Panc1 (cell line): Measurements from ENCODE around the gene BRF1. TPM values are rescaled to one million over a fixed set of nuclear protein-coding genes. Genes with fewer than 3 reads are reported as not detected.
"Not testable (repeated sequence)": the region's sequence is repeated elsewhere in the genome, so short reads cannot be mapped to it uniquely, and the experiment has no call there.

ENCODE experiments used
- ATAC-seq: fragments of 200-7000 bp; cut with Tn5 transposase; 2 replicates; pipeline ENCODE4 v1.9.1; 2020; ENCODE audit warnings: mild to moderate bottlenecking, moderate library complexity
- BruUV-seq: library from RNA; stranded (reverse); fragments of 400-500 nt; replicated peaks from 2 replicates; lab custom pipeline; 2021; lab: Mats Ljungman, UMichigan
- CTCF ChIA-PET: fragments of 300-600 bp; sonication (Branson Sonifier 250); formaldehyde crosslinking; loops from one replicate; lab custom pipeline; 2022; ENCODE audit warnings: antibody characterized with exemption; lab: Charles Lee
- POLR2A ChIA-PET: fragments of 300-600 bp; sonication (Branson Sonifier 250); formaldehyde crosslinking; loops from one replicate; lab custom pipeline; 2022; ENCODE audit warnings: antibody characterized with exemption; lab: Charles Lee
- DNase-seq: peaks from one replicate; pipeline ENCODE4 v3.0.0-alpha.2; 2010; ENCODE audit warnings: low read depth, low spot score
- H3K27ac ChIP-seq: 2 replicates; pipeline ENCODE4 v1.5.1; 2011; ENCODE audit warnings: mild to moderate bottlenecking, low read length, inconsistent platforms
- H3K27me3 ChIP-seq: fragments of 200-500 bp; sonication (Bioruptor generic); 2 replicates; pipeline ENCODE4 v1.6.0; 2014; ENCODE audit warnings: low read length, inconsistent platforms; ENCODE audit not compliant: control insufficient read depth, insufficient read depth
- H3K36me3 ChIP-seq: fragments of 200-500 bp; sonication (Bioruptor generic); 2 replicates; pipeline ENCODE4 v1.5.1; 2014; ENCODE audit warnings: inconsistent platforms, mild to moderate bottlenecking, low read length, moderate library complexity; ENCODE audit not compliant: control insufficient read depth, insufficient read depth
- H3K4me1 ChIP-seq: 2 replicates; pipeline ENCODE4 v1.5.1; 2011; ENCODE audit warnings: inconsistent platforms, mild to moderate bottlenecking, low read length, moderate library complexity; ENCODE audit not compliant: control insufficient read depth, insufficient read depth
- H3K4me3 ChIP-seq, 2 experiments: 2 replicates each; pipeline ENCODE4 v1.5.1; 2011 to 2012; ENCODE audit warnings: low read depth in 2 of 2, low read length in 2 of 2, mild to moderate bottlenecking in 2 of 2, inconsistent platforms in 1 of 2, moderate library complexity in 1 of 2
- H3K9me3 ChIP-seq: fragments of 200-500 bp; sonication (Bioruptor generic); 2 replicates; pipeline ENCODE4 v1.5.1; 2014; ENCODE audit warnings: low read depth, mild to moderate bottlenecking, inconsistent platforms, low read length, moderate library complexity; ENCODE audit not compliant: control insufficient read depth, insufficient read depth
- POLR2AphosphoS5 ChIP-seq: IDR thresholded peaks from 2 replicates; pipeline ENCODE4 v1.6.1; 2012; ENCODE audit warnings: mild to moderate bottlenecking, low read depth, low read length, moderate library complexity
- SIN3A ChIP-seq: IDR thresholded peaks from 2 replicates; pipeline ENCODE4 v1.6.1; 2012; ENCODE audit warnings: low read depth, mild to moderate bottlenecking, low read length, moderate library complexity, borderline replicate concordance; ENCODE audit not compliant: insufficient read depth
- TCF7L2 ChIP-seq: IDR thresholded peaks from 2 replicates; pipeline ENCODE4 v1.6.1; 2011; ENCODE audit warnings: mild to moderate bottlenecking, low read depth, low read length, inconsistent platforms
- in situ Hi-C: cut with HindIII; loops from 2 replicates; pipeline ENCODE4 v1.10.0; 2016; ENCODE audit warnings: low sequenced_read_pairs, low pct_unique_long_range_greater_than_20kb
- intact Hi-C: fragments of 100-400 bp; cut with micrococcal nuclease; formaldehyde crosslinking; loops from one replicate; pipeline ENCODE4 v1.10.0; 2022; ENCODE audit not compliant: unreplicated experiment
- total RNA-seq: library from RNA; stranded (reverse); gene quantifications from one replicate; pipeline ENCODE4 v1.2.1, GENCODE V29; 2021; ENCODE audit not compliant: unreplicated experiment
- TF ChIP-seq, protein P1 (sequence below): fragments of 450-650 bp; IDR thresholded peaks from 2 replicates; pipeline ENCODE4 v1.5.1; 2017; ENCODE audit warnings: mild to moderate bottlenecking
- TF ChIP-seq, protein P2 (sequence below), 2 experiments: IDR thresholded peaks; 2 replicates each; pipeline ENCODE4 v1.6.1; 2011 to 2012; ENCODE audit warnings: low read depth in 2 of 2, control low read depth in 1 of 2, low read length in 1 of 2, mild to moderate bottlenecking in 1 of 2, moderate library complexity in 1 of 2; ENCODE audit not compliant: insufficient read depth in 1 of 2

The BRF1 gene
- total RNA-seq, 1 experiment from 2014 or later = 25.0 TPM

DNA sequence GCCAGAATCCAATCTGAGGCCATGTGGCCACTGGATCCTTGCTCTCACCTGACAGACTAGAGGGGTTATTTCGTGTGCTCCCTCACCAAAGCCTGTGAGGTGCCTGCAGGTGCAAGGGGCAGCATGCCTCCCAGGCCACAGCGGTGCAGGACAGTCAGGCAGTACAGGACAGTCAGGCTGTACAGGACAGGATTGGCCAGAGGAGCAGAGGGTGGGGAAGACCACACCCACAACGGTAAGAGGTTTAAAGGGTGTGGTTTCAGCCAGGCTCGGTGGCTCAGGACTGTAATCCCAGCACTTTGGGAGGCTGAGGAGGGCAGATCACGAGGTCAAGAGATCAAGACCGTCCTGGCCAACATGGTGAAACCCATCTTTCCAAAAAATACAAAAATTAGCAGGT is 3.1 kb upstream of the BRF1 start:
- Histone ChIP-seq H3K27ac (no peak overlapping the region), H3K4me3 (no peak overlapping the region), H3K4me1 (no peaks in the 10 kb centered on the region), H3K27me3 (no peaks in the 10 kb centered on the region), H3K36me3 (no peaks in the 10 kb centered on the region; the same call in 1 of the 2 replicates), H3K9me3 (no peaks in the 10 kb centered on the region)
- no peak for TF ChIP-seq TCF7L2
- no peak for TF ChIP-seq SIN3A
- TF ChIP-seq, protein P1, sequence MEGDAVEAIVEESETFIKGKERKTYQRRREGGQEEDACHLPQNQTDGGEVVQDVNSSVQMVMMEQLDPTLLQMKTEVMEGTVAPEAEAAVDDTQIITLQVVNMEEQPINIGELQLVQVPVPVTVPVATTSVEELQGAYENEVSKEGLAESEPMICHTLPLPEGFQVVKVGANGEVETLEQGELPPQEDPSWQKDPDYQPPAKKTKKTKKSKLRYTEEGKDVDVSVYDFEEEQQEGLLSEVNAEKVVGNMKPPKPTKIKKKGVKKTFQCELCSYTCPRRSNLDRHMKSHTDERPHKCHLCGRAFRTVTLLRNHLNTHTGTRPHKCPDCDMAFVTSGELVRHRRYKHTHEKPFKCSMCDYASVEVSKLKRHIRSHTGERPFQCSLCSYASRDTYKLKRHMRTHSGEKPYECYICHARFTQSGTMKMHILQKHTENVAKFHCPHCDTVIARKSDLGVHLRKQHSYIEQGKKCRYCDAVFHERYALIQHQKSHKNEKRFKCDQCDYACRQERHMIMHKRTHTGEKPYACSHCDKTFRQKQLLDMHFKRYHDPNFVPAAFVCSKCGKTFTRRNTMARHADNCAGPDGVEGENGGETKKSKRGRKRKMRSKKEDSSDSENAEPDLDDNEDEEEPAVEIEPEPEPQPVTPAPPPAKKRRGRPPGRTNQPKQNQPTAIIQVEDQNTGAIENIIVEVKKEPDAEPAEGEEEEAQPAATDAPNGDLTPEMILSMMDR = no peak
- TF ChIP-seq POLR2AphosphoS5 = no peak
- TF ChIP-seq, protein P2, sequence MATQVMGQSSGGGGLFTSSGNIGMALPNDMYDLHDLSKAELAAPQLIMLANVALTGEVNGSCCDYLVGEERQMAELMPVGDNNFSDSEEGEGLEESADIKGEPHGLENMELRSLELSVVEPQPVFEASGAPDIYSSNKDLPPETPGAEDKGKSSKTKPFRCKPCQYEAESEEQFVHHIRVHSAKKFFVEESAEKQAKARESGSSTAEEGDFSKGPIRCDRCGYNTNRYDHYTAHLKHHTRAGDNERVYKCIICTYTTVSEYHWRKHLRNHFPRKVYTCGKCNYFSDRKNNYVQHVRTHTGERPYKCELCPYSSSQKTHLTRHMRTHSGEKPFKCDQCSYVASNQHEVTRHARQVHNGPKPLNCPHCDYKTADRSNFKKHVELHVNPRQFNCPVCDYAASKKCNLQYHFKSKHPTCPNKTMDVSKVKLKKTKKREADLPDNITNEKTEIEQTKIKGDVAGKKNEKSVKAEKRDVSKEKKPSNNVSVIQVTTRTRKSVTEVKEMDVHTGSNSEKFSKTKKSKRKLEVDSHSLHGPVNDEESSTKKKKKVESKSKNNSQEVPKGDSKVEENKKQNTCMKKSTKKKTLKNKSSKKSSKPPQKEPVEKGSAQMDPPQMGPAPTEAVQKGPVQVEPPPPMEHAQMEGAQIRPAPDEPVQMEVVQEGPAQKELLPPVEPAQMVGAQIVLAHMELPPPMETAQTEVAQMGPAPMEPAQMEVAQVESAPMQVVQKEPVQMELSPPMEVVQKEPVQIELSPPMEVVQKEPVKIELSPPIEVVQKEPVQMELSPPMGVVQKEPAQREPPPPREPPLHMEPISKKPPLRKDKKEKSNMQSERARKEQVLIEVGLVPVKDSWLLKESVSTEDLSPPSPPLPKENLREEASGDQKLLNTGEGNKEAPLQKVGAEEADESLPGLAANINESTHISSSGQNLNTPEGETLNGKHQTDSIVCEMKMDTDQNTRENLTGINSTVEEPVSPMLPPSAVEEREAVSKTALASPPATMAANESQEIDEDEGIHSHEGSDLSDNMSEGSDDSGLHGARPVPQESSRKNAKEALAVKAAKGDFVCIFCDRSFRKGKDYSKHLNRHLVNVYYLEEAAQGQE (IDR thresholded peaks at IDR 0.05; ENCODE audit: insufficient read depth in 1 of 2, low read depth in 2 of 2, low read length in 1 of 2) = no peak
- POLR2A ChIA-PET = no interaction called here
- no peak for ATAC-seq
- in situ Hi-C loops (no loop called here), intact Hi-C loops (no loop called here)
- no peak for DNase-seq
- CTCF ChIA-PET = no interaction called here
- no TSS peak for BruUV-seq

DNA sequence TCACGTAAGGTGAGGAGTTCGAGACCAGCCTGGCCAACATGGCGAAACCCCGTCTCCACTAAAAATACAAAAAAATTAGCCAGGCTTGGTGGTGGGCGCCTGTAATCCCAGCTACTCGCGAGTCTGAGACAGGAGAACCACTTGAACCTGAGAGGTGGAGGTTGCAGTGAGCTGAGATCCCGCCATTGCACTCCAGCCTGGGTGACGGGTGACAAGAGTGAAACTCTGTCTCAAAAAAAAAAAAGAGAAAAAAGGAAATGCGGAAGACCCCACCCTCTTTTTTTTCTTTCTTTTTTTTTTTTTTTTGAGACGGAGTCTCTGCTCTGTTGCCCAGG is 1.1 kb upstream of the BRF1 start:
- POLR2A ChIA-PET = interaction anchor here (0.7 kb wide), 1 partner anchor 12 kb away, joined by 3 read pairs; the partner anchor contains the start of gene PACS2
- DNase-seq, in situ Hi-C loops, CTCF ChIA-PET, intact Hi-C loops, ATAC-seq, H3K36me3 ChIP-seq, H3K4me1 ChIP-seq, H3K9me3 ChIP-seq, BruUV-seq, H3K27me3 ChIP-seq: not testable (repeated sequence)
- H3K4me3 ChIP-seq = peak overlapping the region; percentile 54 to 71
- H3K27ac ChIP-seq = 0 out of 2 replicates have a peak overlapping the region, but pooled peaks have one; percentile 57

DNA sequence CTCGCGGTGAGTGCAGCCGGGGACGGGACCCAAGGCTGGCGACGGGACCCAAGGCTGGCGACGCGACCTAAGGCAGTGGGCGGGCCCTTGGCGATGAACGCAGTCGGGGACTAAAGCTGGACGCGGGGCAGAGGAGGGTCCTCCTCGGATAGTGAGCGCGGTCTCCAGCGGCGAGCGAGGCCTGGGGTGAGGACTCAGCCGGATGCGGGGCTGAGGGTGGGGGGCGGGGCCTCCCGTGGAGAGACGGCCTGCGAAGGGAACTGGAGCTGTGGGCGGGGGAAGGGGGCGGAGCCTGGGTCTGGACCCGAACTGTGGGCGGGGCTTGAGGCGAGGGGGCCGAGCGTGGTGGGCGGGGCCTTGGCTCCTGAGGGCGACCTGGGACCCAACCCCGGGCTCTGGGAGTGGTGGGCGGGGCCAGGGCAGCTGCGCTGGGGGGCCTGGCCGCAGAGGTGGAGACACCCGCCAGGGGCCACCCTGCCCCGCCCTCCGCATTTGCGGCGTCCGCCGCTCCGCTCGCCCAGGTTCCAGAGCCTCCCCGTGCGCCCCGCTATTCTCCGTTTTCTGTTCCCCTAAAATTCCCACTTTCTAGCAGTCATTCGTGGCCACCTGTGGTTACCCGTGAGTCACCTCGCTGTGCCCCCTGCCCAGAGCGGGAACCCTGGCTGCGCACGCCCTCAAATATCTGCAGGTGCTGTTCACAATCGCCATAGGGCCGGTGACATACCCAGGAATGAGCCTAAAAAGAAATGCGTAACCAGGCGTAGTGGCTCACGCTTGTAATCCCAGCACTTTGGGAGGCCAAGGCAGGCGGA is 508 bp upstream of the BRF1 start:
- ATAC-seq (peak; percentile 90), DNase-seq (peak; percentile 61)
- Histone ChIP-seq H3K4me3 (peak overlapping the region; percentile 54 to 71), H3K27ac (0 out of 2 replicates have a peak overlapping the region, but pooled peaks have one; percentile 57), H3K9me3 (no peaks in the 10 kb centered on the region), H3K36me3 (no peaks in the 10 kb centered on the region; the same call in 1 of the 2 replicates), H3K27me3 (no peaks in the 10 kb centered on the region), H3K4me1 (no peaks in the 10 kb centered on the region)
- TF ChIP-seq, protein P1 = no peak
- TF ChIP-seq POLR2AphosphoS5 = peak; percentile 60
- TF ChIP-seq, protein P2 (IDR thresholded peaks at IDR 0.05; ENCODE audit: insufficient read depth in 1 of 2, low read depth in 2 of 2, low read length in 1 of 2) = no peak
- no peak for TF ChIP-seq TCF7L2
- TF ChIP-seq SIN3A = no peak
- ChIA-PET CTCF (interaction anchor here (0.7 to 0.9 kb wide), 2 partner anchors 51 to 126 kb away, joined by 3 to 9 read pairs; no protein-coding TSS in a partner anchor), POLR2A (interaction anchor here (0.9 kb wide), 1 partner anchor 13 kb away, joined by 3 read pairs; the partner anchor contains the start of gene PACS2)
- in situ Hi-C loops (no loop called here), intact Hi-C loops (no loop called here)
- no TSS peak for BruUV-seq
